IMR-90 (cell line): ENCODE data around the gene LRRC55. TPM values are rescaled to one million over a fixed set of nuclear protein-coding genes. Genes with fewer than 3 reads are reported as not detected.

Experiments
- ATAC-seq: fragments of 200-7000 bp; cut with Tn5 transposase; 2 replicates; pipeline ENCODE4 v1.9.1; 2020; ENCODE audit warnings: low read depth, mild to moderate bottlenecking, moderate library complexity
- BruUV-seq: library from RNA; stranded (reverse); fragments of 400-500 nt; replicated peaks from 2 replicates; lab custom pipeline; 2021; lab: Mats Ljungman, UMichigan
- CTCF ChIA-PET: fragments of 300-600 bp; formaldehyde crosslinking; extraction: SDS; loops from one replicate; lab custom pipeline; 2021; ENCODE audit warnings: antibody characterized with exemption; lab: Yijun Ruan, JAX
- POLR2A ChIA-PET: fragments of 300-600 bp; sonication (Branson Sonifier 250); formaldehyde crosslinking; loops from one replicate; lab custom pipeline; 2022; ENCODE audit warnings: antibody characterized with exemption; ENCODE audit not compliant: unreplicated experiment; lab: Charles Lee
- DNase-seq: peaks from one replicate; pipeline ENCODE4 v3.0.0; 2013
- H2AFZ ChIP-seq: replicated peaks from 2 replicates; pipeline ENCODE3; 2013; ENCODE audit warnings: low read length, mild to moderate bottlenecking; ENCODE audit not compliant: poor library complexity
- H2AK5ac ChIP-seq: 2 replicates; pipeline ENCODE4 v1.6.1; 2013; ENCODE audit warnings: low read depth, low read length, inconsistent platforms
- H2AK9ac ChIP-seq: replicated peaks from 2 replicates; pipeline ENCODE3; 2013; ENCODE audit warnings: mild to moderate bottlenecking, low read depth, low read length, moderate library complexity; ENCODE audit not compliant: poor library complexity
- H2BK120ac ChIP-seq: 2 replicates; pipeline ENCODE4 v1.6.1; 2013; ENCODE audit warnings: low read depth, low read length, inconsistent platforms
- H2BK15ac ChIP-seq: 3 replicates; pipeline ENCODE4 v1.6.1; 2013; ENCODE audit warnings: low read depth, low read length, inconsistent platforms
- H2BK20ac ChIP-seq: 2 replicates; pipeline ENCODE4 v1.6.1; 2013; ENCODE audit warnings: low read depth, mild to moderate bottlenecking, inconsistent platforms, low read length, moderate library complexity
- H2BK5ac ChIP-seq: 2 replicates; pipeline ENCODE4 v1.6.1; 2013; ENCODE audit warnings: mild to moderate bottlenecking, low read depth, low read length, inconsistent platforms; ENCODE audit not compliant: poor library complexity, severe bottlenecking
- H3K14ac ChIP-seq: replicated peaks from 2 replicates; pipeline ENCODE4 v1.6.1; 2013; ENCODE audit warnings: low read depth, low read length, inconsistent platforms
- H3K18ac ChIP-seq: 2 replicates; pipeline ENCODE4 v1.6.1; 2013; ENCODE audit warnings: low read depth, low read length, control low read depth
- H3K23ac ChIP-seq: 2 replicates; pipeline ENCODE4 v1.6.1; 2013; ENCODE audit warnings: low read depth, low read length, inconsistent platforms
- H3K27ac ChIP-seq: 2 replicates; pipeline ENCODE4 v1.5.1; 2013; ENCODE audit warnings: mild to moderate bottlenecking, control low read depth, low read length; ENCODE audit not compliant: insufficient read depth
- H3K27me3 ChIP-seq: 2 replicates; pipeline ENCODE4 v1.6.1; 2013; ENCODE audit warnings: low read length; ENCODE audit not compliant: control insufficient read depth, insufficient read depth
- H3K36me3 ChIP-seq: 2 replicates; pipeline ENCODE4 v1.6.1; 2013; ENCODE audit warnings: low read length, mixed read lengths; ENCODE audit not compliant: control insufficient read depth, insufficient read depth
- H3K4ac ChIP-seq: 2 replicates; pipeline ENCODE4 v1.6.1; 2013; ENCODE audit warnings: low read depth, low read length, inconsistent platforms
- H3K4me1 ChIP-seq: 2 replicates; pipeline ENCODE4 v1.6.1; 2013; ENCODE audit warnings: low read length, mixed read lengths; ENCODE audit not compliant: control insufficient read depth, insufficient read depth
- H3K4me2 ChIP-seq: 2 replicates; pipeline ENCODE4 v1.6.1; 2013; ENCODE audit warnings: low read depth, mild to moderate bottlenecking, control low read depth, low read length, moderate library complexity
- H3K4me3 ChIP-seq: 2 replicates; pipeline ENCODE4 v1.5.1; 2013; ENCODE audit warnings: low read depth, mild to moderate bottlenecking, control low read depth, low read length, moderate library complexity; ENCODE audit not compliant: insufficient read depth
- H3K56ac ChIP-seq: 2 replicates; pipeline ENCODE4 v1.6.1; 2013; ENCODE audit warnings: low read length, inconsistent platforms; ENCODE audit not compliant: insufficient read depth; ENCODE audit errors: extremely low read depth
- H3K79me1 ChIP-seq, 2 experiments: 2 replicates each; pipeline ENCODE4 v1.6.1; 2013; ENCODE audit warnings: low read length in 2 of 2, inconsistent platforms in 1 of 2, low read depth in 1 of 2
- H3K9ac ChIP-seq: 2 replicates; pipeline ENCODE4 v1.6.1; 2013; ENCODE audit warnings: low read depth, low read length, control low read depth
- H3K9me1 ChIP-seq: 2 replicates; pipeline ENCODE4 v1.6.1; 2013; ENCODE audit warnings: low read length, inconsistent platforms; ENCODE audit not compliant: insufficient read depth
- H3K9me3 ChIP-seq: 2 replicates; pipeline ENCODE4 v1.6.1; 2013; ENCODE audit warnings: low read length; ENCODE audit not compliant: control insufficient read depth, insufficient read depth
- H4K20me1 ChIP-seq: 2 replicates; pipeline ENCODE4 v1.6.1; 2013; ENCODE audit warnings: low read length, inconsistent platforms; ENCODE audit not compliant: insufficient read depth
- H4K5ac ChIP-seq: 2 replicates; pipeline ENCODE4 v1.6.1; 2013; ENCODE audit warnings: mild to moderate bottlenecking, low read depth, low read length, control low read depth
- H4K8ac ChIP-seq, 2 experiments: 2 replicates each; pipeline ENCODE4 v1.6.1; 2013; ENCODE audit warnings: low read depth in 2 of 2, low read length in 2 of 2, control low read depth in 1 of 2, inconsistent platforms in 1 of 2
- H4K91ac ChIP-seq: 2 replicates; pipeline ENCODE4 v1.6.1; 2013; ENCODE audit warnings: low read depth, low read length, inconsistent platforms; ENCODE audit not compliant: insufficient read depth
- BHLHE40 ChIP-seq: fragments of 150-350 bp; IDR thresholded peaks from 2 replicates; pipeline ENCODE4 v1.6.1; 2016; ENCODE audit warnings: mild to moderate bottlenecking, low read depth, low read length
- CEBPB ChIP-seq: IDR thresholded peaks from 2 replicates; pipeline ENCODE4 v1.6.1; 2012; ENCODE audit warnings: low read depth, low read length, improper control_type of control experiment
- ELK1 ChIP-seq: fragments of 150-350 bp; IDR thresholded peaks from 2 replicates; pipeline ENCODE4 v1.6.1; 2016; ENCODE audit warnings: low read depth, mild to moderate bottlenecking, low read length, moderate library complexity, borderline replicate concordance
- NFE2L2 ChIP-seq: fragments of 150-350 bp; IDR thresholded peaks from 2 replicates; pipeline ENCODE4 v1.6.1; 2016; ENCODE audit warnings: low read depth, mild to moderate bottlenecking, low read length
- RAD21 ChIP-seq: IDR thresholded peaks from 2 replicates; pipeline ENCODE4 v1.6.1; 2012; ENCODE audit warnings: low read length, improper control_type of control experiment
- SMC3 ChIP-seq: fragments of 150-350 bp; IDR thresholded peaks from 2 replicates; pipeline ENCODE4 v1.6.1; 2016; ENCODE audit warnings: low read depth, mild to moderate bottlenecking, antibody characterized with exemption, low read length, moderate library complexity
- WGBS, 2 experiments: methylation state at CpG; one replicate each; pipeline versions ENCODE4 v1.1.5 to v1.1.7; 2013; ENCODE audit warnings: missing lambda C conversion rate in 2 of 2; ENCODE audit not compliant: insufficient read length in 1 of 2; ENCODE audit errors: extremely low coverage in 2 of 2; 5-methylcytosine and 5-hydroxymethylcytosine counted together
- dilution Hi-C: fragments of 300-500 bp; cut with HindIII; formaldehyde crosslinking; loops from one replicate; pipeline ENCODE4 v1.14.3; 2018; ENCODE audit warnings: low sequenced_read_pairs; ENCODE audit not compliant: unreplicated experiment
- in situ Hi-C: fragments of 300-500 bp; cut with MboI; formaldehyde crosslinking; loops from 3 replicates; pipeline ENCODE4 v1.14.3; 2019; ENCODE audit warnings: low sequenced_read_pairs, inconsistent platforms, mixed read lengths
- intact Hi-C: fragments of 100-400 bp; cut with micrococcal nuclease; formaldehyde crosslinking; loops from 2 replicates; pipeline ENCODE4 v1.10.0; 2022
- polyA plus RNA-seq, 3 experiments: library from polyadenylated mRNA; depleted of rRNA; stranded (reverse); fragments of >200 nt; gene quantifications; 2 replicates each; pipeline ENCODE4 v1.2.3, GENCODE V29; 2012; ENCODE audit warnings: low replicate concordance in 1 of 3
- total RNA-seq: library from RNA; depleted of rRNA; stranded (reverse); fragments of >200 nt; gene quantifications from 2 replicates; pipeline ENCODE4 v1.2.3, GENCODE V29; 2012

Gene LRRC55
- total and polyA plus RNA-seq, 2 of the 4 experiments (the other 2 are of a cell fraction): not detected

DNA sequence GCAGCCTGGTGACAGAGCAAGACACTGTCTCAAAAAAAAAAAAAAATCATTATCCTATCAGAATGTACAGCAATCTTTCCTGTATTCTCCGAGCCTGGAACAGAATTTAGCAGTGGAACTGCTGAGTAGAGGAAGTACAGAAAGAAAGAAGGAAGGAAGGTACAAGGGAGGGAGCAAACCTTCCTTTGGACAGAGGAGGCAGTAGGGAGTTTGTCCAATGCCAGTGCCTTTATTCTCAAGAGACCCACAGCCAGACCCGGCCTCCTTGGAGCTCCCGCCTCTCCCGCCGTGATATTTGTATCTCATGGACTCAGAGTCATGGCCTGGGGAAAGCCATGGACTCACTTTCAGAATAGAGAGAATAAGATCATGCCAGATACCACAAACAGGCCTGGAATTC lies 37.7 kb upstream of the LRRC55 start:
- no peak overlapping the region for H2AFZ ChIP-seq
- H3K18ac ChIP-seq: no peak overlapping the region
- in situ Hi-C loops (no loop called here), intact Hi-C loops (no loop called here), dilution Hi-C loops (no loop called here)
- H3K4me2 ChIP-seq: no peak overlapping the region
- H2AK9ac ChIP-seq: no peak overlapping the region
- no peak overlapping the region for H4K5ac ChIP-seq
- H2BK5ac ChIP-seq: no peak overlapping the region
- whole genome bisulfite sequencing, 2 experiments: 50% methylated on average over 4 of the region's 5 CpGs; no CpG with 5 or more reads in 1 of the 2 experiments
- H3K9ac ChIP-seq: no peak overlapping the region
- no peak overlapping the region for H3K23ac ChIP-seq
- H3K27me3 ChIP-seq: peaks cover 2% of the 10 kb centered on the region
- no peak overlapping the region for H2AK5ac ChIP-seq
- H3K4me3 ChIP-seq: no peak overlapping the region
- no peak overlapping the region for H3K56ac ChIP-seq
- H3K9me3 ChIP-seq: no peaks in the 10 kb centered on the region
- H2BK120ac ChIP-seq: no peak overlapping the region
- no peaks in the 10 kb centered on the region for H3K4me1 ChIP-seq
- H3K4ac ChIP-seq: no peak overlapping the region
- CTCF ChIA-PET: no interaction called here
- POLR2A ChIA-PET: no interaction called here
- no peak overlapping the region for H2BK15ac ChIP-seq
- no peaks in the 10 kb centered on the region for H3K36me3 ChIP-seq
- no peak overlapping the region for H3K27ac ChIP-seq
- no peaks in the 10 kb centered on the region for H3K79me1 ChIP-seq
- no peak overlapping the region for H4K91ac ChIP-seq
- H4K20me1 ChIP-seq: no peaks in the 10 kb centered on the region
- no peak overlapping the region for H3K14ac ChIP-seq
- TF ChIP-seq BHLHE40 (no peak), NFE2L2 (no peak), RAD21 (no peak), ELK1 (no peak), SMC3 (no peak), CEBPB (no peak)
- H3K9me1 ChIP-seq: no peaks in the 10 kb centered on the region
- no TSS peak for BruUV-seq
- H4K8ac ChIP-seq: no peak overlapping the region
- ATAC-seq (no peak), DNase-seq (no peak)
- no peak overlapping the region for H2BK20ac ChIP-seq
